Activated naive CD4-positive, alpha-beta T cell treated with Interleukin-2 at 50 U/mL for 16 hours (primary cell): ENCODE data around the gene BICDL2.
"Not testable (repeated sequence)": the region's sequence is repeated elsewhere in the genome, so short reads cannot be mapped to it uniquely, and the experiment has no call there.

ENCODE experiments used
- DNase-seq: peaks from one replicate; pipeline ENCODE4 v3.0.0-alpha.2; 2020

The BICDL2 gene

GRCh38 chr16:3063625-3064386, 27.1 kb upstream of the BICDL2 start:
- no peak for DNase-seq

DNA sequence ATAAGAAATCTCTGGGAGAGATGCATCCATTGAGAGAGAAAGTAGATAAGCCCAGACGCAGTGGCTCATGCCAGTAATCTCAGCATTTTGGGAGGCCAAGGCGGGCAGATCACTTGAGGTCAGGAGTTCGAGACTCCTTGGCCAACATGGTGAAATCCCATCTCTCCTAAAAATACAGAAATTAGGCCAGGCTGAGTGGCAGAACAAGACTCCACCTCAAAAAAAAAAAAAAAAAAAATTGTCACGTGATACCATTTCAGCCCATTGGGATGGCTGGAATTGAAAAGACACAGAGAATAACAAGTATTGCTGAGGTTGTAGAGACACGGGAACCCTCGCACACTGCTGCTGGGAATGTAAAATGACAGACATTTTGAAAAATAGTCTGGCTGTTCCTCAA, 25.8 kb upstream of the BICDL2 start:
- DNase-seq = no peak

- no peak for DNase-seq
Observed at GRCh38 chr16:3060339-3061127, 23.8 kb upstream of the BICDL2 start.

DNA sequence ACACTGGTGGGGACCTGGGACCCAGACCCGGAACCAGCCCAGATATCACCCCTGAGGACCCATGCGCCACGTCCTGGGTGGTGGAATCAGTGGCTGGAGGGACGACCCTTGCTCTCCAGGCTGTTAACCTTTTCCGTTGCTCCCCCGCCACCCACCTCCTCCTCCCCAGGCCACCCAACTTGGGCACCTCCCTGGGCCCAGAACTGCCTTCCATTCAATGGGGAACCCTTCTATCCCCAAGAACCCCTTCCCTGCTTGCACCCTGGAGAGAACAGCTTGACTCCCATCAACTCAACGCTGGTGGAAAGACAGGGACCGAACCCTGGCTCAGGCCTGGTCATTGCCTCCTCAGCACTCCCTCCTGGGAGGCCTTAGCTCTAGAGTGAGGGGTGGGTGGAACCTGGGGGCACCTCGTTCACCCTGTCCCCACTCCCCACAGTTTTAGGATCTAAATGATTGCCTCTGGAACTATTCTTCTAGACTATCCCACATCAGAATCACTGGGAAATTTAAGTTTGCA, 23.0 kb upstream of the BICDL2 start:
- no peak for DNase-seq

- peak; percentile 89 for DNase-seq
Observed at GRCh38 chr16:3059041-3059722, 22.4 kb upstream of the BICDL2 start.

- DNase-seq = peak; percentile 56
Observed at GRCh38 chr16:3058139-3059030, 21.6 kb upstream of the BICDL2 start.

GRCh38 chr16:3057181-3058138, 20.7 kb upstream of the BICDL2 start:
- no peak for DNase-seq

DNA sequence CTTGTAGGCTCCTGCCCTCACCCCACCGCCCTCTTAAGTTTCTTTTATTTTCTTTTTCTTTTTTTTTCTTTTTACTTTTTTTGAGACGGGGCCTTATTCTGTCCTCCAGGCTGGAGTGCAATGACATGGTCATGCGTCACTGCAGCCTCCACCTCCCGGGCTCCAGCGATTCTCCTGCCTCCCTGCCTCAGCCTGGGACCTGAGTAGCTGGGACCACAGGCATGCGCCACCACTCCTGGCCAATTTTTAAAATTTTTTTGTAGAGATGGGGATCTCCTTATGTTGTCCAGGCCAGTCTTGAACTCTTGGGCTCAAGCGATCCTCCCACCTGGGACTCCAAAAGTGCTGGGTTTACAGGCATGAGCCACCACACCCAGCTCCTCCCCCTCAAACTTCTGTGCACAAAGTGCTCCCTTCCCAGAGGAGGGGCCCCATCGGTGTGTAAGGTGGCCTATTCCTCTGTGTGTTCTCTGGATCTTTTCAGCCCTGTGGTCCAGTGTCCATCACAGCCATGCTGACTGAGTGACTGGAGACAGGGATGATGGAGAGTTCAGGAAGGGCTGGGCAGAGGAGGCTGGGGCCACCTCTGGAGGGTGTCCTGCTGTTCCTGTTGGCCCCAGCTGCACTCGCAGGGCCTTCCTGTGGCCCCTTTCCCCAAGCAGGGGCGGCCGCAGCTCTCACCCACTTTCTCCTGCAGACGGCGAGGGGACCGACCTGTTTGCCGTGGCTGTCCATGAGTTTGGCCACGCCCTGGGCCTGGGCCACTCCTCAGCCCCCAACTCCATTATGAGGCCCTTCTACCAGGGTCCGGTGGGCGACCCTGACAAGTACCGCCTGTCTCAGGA, 19.8 kb upstream of the BICDL2 start:
- no peak for DNase-seq

DNA sequence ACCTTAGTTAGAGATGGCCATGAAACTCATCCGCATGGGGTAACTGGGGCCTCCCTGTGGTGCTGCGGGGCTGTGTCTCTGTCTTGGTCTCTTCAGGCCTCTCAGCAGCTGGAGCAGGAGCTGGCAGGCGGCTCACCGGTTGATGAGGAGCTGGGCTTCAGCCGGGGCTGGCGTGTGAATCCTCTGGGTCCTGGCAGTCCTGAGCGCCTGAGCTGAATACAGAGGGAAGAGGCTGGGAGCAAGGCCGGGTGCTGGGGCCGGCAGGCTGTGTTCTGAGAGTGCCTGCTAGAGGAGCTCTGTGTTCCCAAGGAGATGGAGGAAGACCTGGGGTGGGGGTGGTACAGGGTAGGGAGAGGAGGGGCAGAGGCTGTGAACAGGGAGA, 19.0 kb upstream of the BICDL2 start:
- DNase-seq = not testable (repeated sequence)

GRCh38 chr16:3054965-3055733, 18.4 kb upstream of the BICDL2 start:
- DNase-seq = no peak

- DNase-seq = peak; percentile 47
Observed at GRCh38 chr16:3053330-3053710, 16.6 kb upstream of the BICDL2 start.

DNA sequence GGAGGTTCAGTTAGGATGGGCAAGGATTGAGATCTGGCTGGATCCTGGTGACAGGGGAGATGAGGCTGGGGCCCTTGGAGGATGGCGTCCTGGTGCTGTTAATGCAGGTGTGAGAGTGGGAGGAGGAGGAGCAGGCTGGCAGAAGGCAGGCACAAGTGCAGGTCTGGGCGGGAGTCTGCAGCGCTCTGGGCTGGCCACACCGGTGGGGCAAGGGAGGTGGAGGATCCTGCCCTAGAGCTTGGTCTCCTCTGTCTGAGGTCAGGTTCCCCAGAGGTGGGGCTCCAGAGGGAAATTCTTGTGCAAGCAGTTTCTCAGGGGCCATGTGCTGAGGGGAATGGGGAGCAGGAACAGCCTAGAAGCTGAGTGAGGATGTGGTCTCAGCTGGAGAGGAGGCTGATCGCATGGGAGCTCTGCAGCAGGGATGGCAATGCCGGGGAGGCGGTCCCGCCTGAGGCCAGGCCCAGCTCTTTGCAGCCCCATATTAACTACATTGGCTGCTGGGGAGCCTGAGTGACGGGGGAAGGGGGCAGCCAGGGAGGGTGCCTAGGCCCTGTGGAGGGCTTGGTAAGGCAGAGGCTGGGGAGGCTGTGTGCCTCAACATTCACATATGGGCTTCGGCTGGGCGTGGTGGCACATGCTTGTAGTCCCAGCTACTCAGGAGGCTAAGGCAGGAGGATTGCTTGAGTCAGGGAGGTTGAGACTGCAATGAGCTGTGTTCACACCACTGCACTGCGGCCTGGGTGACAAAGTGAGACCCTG, 16.0 kb upstream of the BICDL2 start:
- not testable (repeated sequence) for DNase-seq

GRCh38 chr16:3051494-3051893, 14.8 kb upstream of the BICDL2 start:
- DNase-seq = no peak

GRCh38 chr16:3051009-3051408, 14.3 kb upstream of the BICDL2 start:
- DNase-seq = no peak

DNA sequence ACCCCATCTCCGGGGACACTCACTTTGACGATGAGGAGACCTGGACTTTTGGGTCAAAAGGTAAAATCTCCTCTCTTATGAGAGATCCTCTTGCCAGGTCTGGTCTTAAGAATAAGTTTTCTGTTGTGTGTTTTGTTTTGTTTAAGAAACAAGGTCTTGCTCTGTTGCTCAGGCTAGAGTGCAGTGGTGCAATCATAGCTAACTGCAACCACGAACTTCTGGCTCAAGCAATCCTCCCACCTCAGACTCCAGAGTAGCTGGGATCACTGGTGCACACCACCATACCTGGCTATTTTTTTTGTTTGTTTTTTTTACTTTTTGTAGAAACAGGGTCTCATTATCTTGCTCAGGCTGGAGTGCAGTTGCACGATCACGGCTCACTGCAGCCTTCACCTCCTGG, 13.7 kb upstream of the BICDL2 start:
- no peak for DNase-seq

DNA sequence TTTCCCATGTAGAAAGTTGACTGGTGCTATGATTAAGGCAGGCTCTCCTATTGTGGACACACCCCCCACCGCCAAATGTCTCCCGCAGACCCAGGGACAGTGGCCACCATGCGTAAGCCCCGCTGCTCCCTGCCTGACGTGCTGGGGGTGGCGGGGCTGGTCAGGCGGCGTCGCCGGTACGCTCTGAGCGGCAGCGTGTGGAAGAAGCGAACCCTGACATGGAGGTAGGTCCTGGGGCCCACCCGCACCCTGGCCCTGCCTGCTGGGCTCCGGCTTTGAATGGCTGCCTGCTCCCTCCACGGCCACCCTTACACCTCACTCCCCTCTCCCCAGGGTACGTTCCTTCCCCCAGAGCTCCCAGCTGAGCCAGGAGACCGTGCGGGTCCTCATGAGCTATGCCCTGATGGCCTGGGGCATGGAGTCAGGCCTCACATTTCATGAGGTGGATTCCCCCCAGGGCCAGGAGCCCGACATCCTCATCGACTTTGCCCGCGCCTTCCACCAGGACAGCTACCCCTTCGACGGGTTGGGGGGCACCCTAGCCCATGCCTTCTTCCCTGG, 13.3 kb upstream of the BICDL2 start:
- no peak for DNase-seq

GRCh38 chr16:3047387-3047720, 10.6 kb upstream of the BICDL2 start:
- DNase-seq = no peak

GRCh38 chr16:3046641-3047386, 10.1 kb upstream of the BICDL2 start:
- DNase-seq = no peak
